T-helper 22 cell (primary cell): ENCODE data around the gene FAM20C.

Experiments
- DNase-seq: peaks from one replicate; pipeline ENCODE4 v3.0.0-alpha.2; 2020; ENCODE audit warnings: low read depth

FAM20C gene

DNA sequence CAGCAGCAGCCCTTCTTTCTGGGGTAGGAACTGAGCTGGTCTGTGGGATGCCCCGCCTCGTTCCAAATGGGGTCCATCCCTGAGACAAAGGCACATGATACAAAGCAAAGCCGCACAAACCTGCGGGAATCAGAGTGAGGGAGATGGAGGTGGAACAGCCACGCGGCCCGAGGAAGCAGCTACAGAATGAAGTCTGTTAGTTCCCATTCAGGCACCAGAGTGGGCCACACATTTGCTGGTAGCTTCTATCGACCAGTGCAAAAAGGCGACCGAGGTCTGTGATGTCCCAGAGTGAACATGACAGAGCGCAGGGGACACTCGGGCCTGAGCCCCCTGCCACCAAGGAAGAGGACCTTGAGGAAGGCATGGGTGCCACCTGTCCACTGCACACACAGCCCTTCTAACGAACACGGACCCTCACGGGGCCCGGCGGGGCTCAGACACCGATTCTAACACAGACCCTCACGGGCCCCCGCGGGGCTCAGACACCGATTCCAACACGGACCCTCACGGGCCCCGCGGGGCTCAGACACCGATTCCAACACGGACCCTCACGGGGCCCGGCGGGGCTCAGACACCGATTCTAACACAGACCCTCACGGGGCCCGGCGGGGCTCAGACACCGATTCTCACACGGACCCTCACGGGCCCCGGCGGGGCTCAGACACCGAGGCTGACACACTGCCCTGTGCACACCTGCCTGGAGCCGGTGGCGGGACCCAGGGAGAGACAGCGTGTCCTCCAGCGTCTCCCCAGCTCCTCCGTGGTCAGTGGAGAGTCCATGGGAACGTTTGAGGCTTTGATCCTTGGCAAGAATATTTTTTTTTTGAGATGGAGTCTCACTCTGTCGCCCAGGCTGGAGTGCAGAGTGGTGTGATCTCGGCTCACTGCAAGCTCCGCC lies 32.8 kb upstream of the FAM20C start:
- no peak for DNase-seq

DNA sequence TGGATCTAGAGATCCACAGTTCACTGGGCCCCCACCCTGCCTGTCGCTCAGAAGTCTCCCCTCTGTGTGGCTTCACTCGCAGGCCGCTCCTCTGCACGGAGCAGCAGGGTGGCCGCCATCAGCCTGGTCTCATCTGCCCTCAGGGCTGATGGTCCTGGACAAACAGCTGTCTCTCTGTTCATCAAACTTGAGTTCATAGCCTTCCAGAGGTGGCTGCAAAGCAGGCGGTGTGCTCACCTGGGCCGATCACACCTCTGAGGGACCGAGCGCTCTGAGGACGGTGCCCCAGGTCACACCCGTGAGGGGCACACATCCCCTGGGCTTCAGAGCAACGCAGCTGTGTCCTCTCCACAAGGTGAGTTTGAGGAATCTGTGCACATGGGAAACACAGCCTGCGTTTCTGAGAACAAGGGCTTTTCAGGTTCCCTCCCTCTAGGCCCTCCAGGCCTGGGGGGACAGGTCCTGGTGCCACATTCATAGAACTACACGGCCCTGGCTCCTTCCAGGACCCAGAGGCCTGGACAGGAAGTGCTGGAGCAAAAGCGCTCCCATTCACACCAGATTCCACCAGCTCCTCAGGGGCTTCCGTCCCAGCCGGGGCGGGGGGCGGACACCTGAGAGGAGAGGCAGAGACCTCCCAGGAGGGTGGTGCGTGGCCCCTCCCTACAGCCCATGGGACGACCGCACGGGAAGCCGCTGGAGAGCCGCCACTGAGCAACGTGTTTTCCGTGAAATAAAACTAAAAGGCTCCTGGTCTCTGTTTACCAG lies 31.2 kb upstream of the FAM20C start:
- DNase-seq: no peak

DNA sequence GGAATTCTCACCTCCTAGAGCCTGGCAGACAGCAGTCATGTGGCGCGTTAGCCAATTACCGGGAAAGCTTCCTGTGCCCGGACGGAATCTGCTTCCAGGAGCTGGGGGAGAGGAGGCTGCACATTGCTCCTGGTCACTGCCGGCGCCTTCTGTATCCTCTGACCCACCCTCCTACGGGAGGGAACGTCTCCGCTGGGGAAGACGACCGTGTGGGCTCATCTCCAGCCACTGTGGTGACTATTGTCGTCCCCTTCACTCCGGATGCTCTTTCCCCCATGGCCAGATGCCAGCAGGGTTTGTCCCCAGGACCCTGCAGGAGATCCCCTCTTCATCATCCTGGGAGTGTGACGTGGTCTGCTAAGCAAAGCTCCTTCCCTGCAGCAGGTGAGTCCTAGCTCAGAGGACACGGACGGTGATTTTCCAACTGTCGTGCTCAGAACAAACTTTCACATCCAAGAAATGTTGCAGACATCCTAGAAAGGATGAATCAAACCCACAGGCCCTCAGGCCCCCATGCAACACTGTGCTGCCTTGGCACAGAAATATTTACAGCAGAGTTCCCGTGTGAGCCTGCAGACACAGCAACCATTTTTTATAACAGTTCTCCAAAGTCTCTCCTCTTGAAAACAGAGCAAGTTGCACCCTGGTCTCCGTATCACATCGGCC lies 29.6 kb upstream of the FAM20C start:
- no peak for DNase-seq

DNA sequence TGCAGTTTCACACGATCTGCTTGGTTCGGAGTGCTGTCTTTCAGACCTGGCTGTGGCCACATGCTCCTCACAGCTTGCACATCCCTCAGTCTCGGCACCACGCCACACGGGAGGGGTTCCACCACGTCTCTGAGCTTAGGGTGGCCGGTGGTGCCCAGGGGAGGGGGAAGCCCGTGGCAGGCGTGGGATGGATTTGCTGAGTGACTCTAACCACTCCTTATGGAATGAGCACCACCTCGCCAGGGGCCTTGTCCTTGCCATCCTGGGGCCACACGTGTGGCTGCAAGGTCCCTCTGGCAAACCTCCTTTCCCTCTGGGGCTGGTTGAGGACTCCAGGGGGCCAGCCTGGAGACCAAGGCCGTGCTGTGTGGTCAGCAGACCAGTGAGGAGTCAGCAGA lies 29.1 kb upstream of the FAM20C start:
- no peak for DNase-seq

DNA sequence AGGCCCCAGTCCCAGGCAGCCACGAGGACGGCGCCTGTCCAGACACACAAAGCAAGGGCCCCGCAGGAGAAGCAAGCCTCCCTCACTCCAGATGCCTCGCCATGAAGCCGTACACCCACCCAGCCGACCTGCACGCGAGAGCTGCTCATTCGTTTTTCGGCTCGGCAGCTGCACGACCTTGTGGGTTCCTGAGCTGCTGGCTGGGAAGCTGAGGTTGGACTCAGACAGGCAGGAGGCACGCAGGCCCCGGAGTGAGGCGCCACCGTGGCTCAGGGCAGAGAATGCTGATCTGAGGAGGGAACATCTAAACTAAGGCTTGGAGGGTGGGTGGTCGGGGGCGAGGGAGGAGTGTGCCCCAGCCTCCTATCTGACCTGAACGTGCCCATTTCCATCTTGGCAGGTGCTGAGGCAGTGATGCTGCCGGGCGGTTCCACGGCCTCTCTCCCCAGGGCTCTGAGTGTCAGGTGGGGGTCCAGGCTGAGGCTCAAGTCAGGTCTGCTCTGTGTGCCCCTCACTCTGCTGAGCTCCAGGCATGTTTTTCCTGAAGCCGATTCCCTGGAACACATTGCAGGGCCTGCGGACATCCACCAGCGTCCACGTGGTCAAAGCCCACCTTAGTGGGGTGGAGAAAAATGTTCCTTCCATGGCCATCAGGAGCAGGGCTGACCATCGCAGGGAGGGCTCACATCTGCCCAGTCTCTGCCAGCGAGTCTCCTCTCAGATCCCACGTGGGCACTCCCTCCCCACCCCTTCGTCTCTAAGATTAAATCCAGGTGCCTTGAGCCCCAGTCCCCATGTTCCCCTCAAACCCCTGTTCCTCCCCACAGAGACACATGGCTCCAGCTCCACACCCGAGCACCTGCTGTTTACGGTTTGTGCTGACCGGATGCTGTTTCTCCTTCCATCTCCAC lies 28.1 kb upstream of the FAM20C start:
- no peak for DNase-seq

DNA sequence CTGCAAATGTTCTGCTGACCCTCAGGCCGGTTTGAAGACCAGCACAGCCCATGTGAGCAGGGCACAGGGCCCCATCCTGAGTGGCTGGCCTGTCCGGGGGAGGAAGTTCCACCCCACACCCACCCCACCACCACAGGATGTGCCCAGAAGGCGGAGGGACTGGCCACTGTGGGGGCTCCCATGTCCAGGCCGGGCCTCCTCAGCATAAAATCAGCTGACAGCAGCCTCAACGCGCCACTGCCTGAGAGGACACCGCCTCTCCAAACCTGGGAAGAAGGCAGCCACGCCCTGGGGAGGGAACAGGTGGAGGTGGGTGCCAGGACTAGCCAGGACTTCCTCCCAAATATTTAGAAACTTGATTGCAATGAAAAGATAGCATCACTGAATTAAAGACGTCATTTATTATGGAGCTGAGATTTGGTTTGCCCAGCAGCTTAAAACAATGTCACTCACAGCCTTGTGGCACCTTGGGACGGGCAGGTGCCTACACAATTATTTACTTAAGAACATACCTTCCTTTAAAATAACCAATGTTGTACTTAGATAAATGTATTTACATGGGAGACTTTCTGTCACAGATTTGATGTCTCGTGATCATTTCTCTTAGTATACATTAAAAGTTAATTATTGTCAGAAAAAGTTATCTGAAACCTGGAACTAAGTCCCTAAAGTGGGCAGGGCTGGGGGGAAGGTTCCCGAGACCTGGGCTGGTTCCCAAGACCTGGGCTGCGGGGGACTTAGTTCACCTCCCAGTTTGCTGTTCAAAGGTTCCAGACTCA lies 27.3 kb upstream of the FAM20C start:
- DNase-seq: no peak

DNA sequence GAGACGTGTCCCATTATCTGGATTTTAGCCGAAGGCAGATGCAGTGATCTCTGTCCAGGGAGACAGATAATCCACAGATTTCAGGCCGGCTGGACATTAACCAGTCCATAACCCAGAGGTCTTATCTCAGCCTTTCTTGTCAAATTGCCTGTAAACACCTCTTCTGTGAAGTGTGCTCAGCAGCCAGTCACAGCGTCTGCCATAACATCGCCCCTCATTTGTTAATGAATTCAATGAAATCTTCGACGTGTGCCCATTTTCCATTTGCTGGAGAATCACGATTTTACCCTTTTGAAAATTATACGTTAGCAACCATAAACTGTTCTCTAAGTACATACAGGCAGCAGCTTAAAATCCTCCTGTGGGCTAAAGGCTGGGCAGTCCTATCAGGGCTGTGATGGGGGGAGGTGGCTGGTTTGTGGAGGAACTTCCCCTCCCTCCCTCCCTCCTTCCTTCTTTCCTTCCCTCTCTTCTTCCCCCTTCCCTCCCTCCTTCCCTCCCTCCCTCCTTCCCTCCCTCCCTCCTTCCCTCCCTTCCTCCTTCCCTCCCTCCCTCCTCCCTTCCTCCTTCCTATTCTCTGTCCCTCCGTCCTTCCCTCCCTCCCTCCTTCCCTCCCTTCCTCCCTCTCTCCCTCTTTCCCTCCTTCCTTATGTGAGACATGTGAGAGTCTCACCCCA lies 26.6 kb upstream of the FAM20C start:
- no peak for DNase-seq

DNA sequence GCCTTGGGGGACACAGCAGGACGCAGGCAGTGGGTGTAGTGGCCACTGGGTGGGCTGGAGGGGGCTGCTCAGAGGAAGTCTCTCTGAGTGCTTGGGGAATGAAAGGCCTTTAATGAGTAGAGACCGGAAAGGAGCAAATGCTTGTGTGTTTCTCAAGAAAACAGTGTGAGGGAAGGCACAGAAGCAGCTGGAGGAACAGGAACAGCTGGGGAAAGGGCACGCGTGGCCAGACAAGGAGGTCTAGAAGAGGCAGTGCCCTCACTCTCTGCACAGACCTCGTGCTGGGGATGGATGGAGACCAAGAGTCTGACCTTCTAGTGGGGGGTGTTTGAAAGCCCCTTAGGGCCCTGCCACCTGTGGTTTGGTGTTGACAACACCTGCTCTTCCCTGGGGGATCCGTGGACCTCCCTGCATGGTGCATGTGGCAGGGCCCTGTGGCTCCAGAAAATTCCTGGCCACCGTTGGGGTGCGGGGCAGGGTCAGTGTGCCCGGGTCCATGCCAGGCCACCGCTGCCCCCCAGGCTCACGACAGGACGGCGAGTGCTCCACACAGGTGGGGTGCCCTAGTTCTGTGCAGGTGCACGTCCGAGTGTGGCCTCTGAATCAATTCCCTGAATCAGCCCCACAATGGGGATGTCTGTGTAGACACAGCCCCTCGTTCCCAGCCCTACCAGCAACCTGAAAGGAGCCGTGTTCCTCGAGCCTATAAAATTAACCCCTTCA lies 25.9 kb upstream of the FAM20C start:
- DNase-seq: no peak

DNA sequence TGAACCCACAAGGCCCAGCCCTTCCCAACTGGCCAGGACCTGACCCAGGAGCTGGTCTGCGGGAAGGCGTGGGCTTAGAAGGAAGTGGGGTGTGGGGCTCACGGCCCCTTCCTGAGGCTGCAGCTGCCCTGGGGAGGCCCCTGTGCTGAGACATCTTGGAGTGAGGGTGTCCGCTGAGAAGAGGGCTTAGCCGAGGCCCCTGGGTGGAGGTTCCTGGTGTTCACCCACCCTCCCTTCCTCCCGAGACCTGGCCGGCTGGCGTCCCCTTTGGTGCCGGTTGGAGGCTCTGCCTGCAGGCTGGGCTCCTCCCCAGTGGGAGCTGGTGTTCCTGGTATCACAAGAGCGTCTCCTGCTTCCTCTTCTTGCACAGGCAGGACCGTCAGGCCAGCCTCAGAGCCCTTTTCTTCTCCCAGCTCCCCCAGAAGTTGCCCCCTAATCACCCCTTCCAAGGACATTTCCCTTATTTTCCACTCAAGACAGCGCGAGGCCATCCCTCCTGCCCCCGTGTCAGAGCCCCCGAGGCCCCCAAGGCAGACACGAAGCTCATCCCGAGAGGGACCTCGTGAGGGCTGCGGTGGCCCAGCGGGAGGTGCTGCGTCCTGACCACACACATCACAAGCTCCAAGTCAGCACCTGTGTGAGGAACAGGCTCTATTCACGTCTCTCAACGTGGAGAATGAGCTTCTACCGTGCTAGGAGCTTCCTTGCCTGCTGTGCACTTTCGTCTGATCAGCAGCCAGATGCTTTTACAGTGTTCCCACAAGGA lies 25.1 kb upstream of the FAM20C start:
- no peak for DNase-seq

DNA sequence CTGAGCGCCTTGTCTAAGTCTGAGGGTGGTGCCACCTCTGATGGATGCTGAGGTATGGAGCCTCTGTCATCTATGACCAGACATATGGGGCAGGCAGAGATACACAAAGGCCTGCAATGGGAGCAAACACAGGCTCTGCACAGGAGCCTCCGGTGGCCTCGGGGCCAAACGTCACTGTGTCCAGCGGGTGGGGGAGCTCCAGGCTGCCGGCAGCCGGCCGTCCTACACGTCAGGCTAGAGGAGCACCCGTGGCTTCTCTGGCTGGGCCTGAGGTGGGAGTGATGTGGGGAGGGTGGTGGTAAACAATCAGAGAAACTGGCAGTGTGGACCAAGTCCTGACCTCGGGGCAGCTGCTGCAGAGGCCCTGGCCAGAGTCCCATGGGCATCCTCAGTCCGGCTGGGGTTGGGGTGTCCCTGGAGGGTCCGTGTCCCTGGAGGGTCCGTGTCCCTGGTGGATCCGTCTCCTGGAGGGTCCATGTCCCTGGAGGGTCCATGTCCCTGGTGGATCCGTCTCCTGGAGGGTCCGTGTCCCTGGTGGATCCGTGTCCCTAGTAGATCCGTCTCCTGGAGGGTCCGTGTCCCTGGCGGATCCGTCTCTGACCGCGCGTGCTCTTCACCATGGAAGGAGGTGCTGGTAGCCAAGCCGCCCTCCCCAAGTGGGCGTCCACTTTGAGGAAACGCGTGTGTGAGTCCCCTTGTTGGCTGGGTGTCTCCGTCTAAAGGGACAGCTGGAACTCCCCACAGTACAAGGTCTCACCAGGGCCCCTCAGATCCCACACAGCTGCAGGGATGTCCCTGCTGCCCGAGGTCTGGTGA lies 24.2 kb upstream of the FAM20C start:
- no peak for DNase-seq

DNA sequence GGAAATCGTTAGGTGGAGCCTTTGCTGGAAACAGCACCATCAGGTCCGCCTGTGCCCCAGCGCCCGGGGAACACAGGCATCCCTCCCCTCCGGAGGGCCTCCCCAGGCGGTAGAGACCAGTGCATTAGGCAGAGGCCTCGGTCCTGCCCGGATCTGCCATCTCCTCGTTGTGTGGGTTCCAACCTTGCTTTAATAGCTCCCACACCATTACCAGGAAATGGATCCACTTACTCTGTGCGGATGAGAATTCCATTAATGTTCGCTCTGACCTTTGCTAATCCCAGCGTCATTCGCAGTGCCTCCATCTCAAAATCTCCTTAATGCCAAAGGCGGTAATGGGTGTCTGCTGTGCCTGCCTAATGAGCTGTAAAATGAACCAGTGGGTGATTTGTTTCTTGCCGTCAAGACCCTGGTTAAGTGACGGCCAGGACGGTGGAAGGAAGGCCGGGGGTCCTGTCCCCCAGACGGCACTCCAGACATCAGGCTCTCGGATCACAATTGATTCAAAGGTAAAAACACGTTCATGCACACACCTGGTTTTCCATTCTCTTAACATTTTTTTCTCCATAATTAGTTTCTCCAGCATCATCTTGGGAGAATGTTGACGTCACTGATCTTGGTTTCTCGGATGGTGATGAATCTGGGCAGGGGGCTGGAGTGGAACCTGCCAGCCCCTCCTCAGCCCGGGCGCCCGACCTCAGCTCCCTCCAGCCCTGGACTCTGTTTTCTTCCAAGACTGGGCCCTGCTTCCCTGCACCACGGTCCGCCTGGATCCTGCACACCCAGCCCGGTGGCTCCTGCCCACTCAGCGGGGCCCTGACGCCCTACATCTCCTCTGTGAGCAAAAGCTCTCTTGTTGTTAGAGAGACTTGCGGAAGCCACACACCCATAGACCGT lies 22.8 kb upstream of the FAM20C start:
- DNase-seq: no peak

DNA sequence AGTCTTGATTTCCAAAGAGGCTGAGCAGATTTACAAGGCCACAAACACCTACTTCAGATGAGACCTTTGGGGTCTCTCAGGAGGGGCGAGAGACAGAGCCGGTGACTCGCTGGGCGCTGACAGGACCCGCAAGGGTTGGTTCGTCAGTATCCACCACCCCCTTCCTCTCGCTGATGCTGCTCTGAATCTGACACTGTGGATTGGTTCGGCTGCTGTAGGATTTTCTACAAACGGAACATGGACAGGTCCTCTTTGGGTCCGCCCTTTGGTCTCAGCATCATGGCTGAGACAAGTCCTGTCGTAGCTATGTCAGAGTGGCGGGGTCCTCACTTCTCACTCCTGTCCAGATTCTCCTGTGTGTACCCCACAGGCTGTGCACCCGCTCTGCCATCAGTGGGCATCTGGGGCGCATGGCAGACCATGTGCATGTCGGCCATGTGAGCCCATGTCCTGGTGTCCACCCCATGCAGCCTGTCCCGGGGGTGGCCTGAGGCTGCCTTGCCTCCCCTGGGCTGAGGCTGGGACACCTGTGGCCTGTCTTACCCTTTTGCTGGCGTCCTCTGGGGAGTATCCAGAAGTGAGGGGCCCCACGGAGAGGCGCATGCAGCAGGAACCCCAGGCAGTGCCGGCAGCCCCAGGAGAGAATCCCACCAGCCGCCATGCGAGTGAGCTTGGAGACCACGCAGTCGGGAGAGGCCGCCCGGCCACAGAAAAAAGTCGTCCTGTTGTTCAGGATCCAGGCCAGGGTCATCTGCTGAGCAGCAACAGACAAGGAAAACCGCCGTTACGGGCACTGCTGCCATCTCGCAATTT lies 21.6 kb upstream of the FAM20C start:
- no peak for DNase-seq

DNA sequence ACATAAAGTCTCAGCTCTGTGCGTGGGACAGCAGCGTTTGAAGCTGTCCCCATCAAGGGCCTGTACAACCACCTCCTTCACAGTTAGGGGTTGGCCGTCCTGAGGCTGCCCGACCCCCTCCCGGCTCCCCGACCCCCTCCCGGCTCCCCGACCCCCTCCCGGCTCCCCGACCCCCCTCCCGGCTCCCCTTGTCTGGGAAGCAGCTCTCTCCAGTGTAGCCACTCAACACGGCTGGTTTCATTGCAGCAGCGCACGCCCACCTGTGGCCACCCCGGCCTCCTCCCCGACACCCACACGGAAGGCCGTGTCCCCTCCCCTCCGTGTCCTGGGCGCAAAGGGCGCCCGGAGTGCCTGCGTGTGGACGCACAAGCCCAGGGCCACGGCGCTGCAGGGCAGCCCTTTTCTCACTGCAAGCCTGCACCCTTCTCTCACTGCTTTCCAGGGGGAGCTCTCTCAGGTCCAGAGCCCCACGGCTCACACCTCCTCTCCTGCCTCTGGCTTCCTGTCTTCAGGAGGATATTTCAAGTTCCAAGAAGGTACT lies 20.9 kb upstream of the FAM20C start:
- DNase-seq: no peak

DNA sequence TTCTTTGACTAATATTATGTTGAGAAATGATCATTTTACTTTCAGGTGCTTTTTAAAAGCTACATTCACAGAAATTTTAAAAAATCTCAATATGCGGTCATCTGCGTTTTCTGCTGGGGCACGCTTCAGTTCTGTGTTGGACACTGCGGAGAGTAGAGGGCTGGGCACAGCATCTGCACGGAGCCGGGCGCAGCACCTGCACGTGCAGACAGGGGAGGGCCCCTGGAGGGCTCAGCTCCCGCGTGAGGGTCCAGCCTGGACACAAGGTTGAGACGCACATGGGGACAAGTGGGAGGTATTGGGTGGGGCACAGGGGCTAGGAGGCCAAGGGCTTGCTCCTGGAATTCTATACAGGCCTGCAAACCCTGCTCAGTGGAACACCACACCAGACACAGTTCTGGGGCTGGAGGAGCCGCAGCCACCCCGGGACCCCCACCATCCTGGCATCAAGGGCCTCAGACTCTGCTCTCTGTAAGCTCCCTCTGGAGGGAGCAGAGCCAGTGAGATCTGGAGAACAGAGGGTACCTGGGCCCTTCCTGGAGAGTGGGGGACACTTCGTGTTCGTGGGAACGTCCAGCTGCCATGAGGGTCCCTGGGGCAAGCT lies 20.4 kb upstream of the FAM20C start:
- DNase-seq: no peak

DNA sequence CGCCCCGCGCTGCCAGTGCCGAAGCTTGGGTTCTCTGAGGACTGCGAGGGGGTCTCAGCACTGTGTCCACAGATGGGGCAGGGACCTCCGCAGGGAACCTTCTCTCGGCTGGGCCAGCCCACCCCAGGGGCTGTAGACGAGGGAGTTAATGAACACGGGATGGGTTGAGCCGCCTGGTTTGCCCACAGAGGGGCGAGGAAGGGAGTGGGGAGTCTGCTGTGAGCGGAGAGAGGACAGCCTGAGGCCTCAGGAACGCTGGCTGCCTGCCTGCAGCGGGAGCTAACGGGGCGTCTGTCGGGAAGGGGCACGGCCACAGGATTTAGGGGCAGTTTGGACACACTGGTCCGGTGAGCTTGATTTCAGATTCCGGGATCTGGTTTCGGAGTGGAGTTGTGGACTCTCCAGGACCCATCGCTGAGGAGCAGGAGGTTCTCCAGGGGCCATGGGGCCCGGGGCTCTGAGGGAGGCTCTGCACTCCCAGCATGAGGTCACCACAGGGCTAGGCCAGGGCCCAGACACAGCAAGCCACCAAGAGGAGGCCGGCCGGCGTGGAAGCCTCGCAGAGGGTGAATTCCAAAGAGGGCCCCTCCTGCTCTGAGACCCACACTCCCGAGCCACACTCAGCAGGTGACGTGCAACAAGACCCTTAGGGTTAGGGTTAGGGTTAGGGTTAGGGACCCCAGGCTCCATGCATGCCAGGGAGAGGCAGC lies 19.0 kb upstream of the FAM20C start:
- no peak for DNase-seq
